ENCODE measurements around the gene BRD7.

BRD7 gene

DNA sequence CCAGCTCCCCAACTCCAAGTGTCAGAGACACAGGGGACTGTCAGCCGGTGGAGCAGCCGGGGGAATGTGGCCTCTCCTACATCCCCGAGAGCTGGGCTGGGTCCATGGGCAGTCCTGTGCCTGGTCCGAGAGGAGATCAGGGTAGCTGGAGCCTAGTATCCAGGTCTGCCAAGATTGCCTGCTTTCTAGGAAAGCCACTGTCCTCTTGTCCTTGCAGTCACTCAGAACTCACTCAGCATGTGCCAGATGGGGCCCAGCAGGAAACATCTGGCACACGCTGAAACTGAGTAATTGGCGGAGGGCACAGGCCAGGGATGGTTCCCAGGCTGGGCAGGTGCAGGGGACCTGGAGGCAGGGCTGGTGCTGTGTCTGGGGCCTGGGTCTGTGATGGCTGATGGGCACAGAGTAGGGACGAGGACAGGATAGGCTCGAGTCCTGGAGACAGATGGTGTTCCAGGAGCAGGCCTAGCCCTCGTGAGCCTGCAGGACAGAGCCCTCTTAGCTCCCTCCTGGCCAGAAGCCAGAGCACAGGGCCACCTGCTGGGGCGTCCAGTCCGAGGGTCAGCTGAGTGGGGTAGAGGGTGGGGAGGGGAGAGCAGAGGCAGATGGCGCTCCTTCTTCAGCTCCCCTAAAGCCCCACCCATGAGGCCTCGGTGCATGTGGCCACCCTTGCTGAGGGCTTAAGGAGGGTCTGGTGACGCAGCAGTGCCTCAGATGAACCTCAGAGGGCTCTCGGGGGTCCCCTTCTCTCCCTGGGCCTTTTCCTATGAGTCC lies 71.3 kb downstream of the BRD7 start:
- no peak overlapping the region for H3K4me2 ChIP-seq (ENCODE audit: low read depth, low read length)
- no peak overlapping the region for H3K4me3 ChIP-seq (ENCODE audit: low read length)

DNA sequence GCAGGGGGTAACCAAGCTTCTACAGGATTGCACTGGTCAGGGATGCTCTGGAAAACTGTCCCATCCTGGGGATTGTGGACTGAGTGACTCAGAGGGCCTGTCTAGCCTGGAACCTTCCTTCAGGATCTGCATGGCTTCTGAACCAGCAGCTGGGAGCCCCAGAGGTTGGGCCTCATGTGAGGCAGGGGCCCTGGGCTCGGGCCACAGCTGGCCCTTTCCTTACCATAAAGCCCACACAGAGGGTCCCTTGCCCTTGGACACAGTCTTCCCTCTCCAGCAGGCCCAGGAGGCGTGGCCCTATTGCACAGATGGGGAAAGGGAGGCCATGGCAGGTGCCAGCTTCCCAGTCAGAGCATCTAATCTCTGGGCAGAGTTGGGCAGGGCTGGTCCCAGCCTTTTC lies 72.0 kb downstream of the BRD7 start:
- Histone ChIP-seq H3K27me3 (replicated peaks; ENCODE audit: insufficient read depth, low read length) (no peaks in the 10 kb centered on the region), H3K4me1 (ENCODE audit: low read length) (no peaks in the 10 kb centered on the region), H3K4me3 (ENCODE audit: low read length) (no peak overlapping the region), H3K9me2 (replicated peaks; ENCODE audit: insufficient read depth, low read length) (no peaks in the 10 kb centered on the region), H3K9ac (ENCODE audit: low read length) (no peak overlapping the region), H3K4me2 (ENCODE audit: low read depth, low read length) (no peak overlapping the region), H3K27ac (ENCODE audit: low read length) (no peak overlapping the region), H4K20me1 (ENCODE audit: insufficient read depth, low read length) (no peaks in the 10 kb centered on the region), H3F3A (ENCODE audit: insufficient read depth, low read length) (no peaks in the 10 kb centered on the region), H2AFZ (ENCODE audit: low read length) (no peak overlapping the region), H3K79me2 (ENCODE audit: low read length) (no peaks in the 10 kb centered on the region), H3K36me3 (replicated peaks; ENCODE audit: insufficient read depth, low read length) (no peaks in the 10 kb centered on the region), H3K9me3 (replicated peaks; ENCODE audit: insufficient read depth, low read length) (no peaks in the 10 kb centered on the region)
- DNase-seq: no peak
- no peak for TF ChIP-seq EZH2phosphoT487 (IDR thresholded peaks at IDR 0.05; ENCODE audit: low read length)
- TF ChIP-seq, protein P1, sequence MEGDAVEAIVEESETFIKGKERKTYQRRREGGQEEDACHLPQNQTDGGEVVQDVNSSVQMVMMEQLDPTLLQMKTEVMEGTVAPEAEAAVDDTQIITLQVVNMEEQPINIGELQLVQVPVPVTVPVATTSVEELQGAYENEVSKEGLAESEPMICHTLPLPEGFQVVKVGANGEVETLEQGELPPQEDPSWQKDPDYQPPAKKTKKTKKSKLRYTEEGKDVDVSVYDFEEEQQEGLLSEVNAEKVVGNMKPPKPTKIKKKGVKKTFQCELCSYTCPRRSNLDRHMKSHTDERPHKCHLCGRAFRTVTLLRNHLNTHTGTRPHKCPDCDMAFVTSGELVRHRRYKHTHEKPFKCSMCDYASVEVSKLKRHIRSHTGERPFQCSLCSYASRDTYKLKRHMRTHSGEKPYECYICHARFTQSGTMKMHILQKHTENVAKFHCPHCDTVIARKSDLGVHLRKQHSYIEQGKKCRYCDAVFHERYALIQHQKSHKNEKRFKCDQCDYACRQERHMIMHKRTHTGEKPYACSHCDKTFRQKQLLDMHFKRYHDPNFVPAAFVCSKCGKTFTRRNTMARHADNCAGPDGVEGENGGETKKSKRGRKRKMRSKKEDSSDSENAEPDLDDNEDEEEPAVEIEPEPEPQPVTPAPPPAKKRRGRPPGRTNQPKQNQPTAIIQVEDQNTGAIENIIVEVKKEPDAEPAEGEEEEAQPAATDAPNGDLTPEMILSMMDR (IDR thresholded peaks at IDR 0.05; ENCODE audit: low read length): no peak
- TF ChIP-seq EZH2 (optimal IDR thresholded peaks at IDR 0.05; ENCODE audit: low read depth, low read length): no peak

More for the DNA sequence above, 71.3 kb downstream of the BRD7 start:
- Histone ChIP-seq H3K79me2 (ENCODE audit: low read length) (no peaks in the 10 kb centered on the region), H3K27ac (ENCODE audit: low read length) (no peak overlapping the region), H3K4me1 (ENCODE audit: low read length) (no peaks in the 10 kb centered on the region), H4K20me1 (ENCODE audit: insufficient read depth, low read length) (no peaks in the 10 kb centered on the region), H3K36me3 (replicated peaks; ENCODE audit: insufficient read depth, low read length) (no peaks in the 10 kb centered on the region), H3K9me2 (replicated peaks; ENCODE audit: insufficient read depth, low read length) (no peaks in the 10 kb centered on the region), H3K9me3 (replicated peaks; ENCODE audit: insufficient read depth, low read length) (no peaks in the 10 kb centered on the region), H3K9ac (ENCODE audit: low read length) (no peak overlapping the region), H2AFZ (ENCODE audit: low read length) (no peak overlapping the region), H3F3A (ENCODE audit: insufficient read depth, low read length) (no peaks in the 10 kb centered on the region), H3K27me3 (replicated peaks; ENCODE audit: insufficient read depth, low read length) (no peaks in the 10 kb centered on the region)
- TF ChIP-seq EZH2phosphoT487 (IDR thresholded peaks at IDR 0.05; ENCODE audit: low read length): no peak
- TF ChIP-seq EZH2 (optimal IDR thresholded peaks at IDR 0.05; ENCODE audit: low read depth, low read length): no peak
- TF ChIP-seq, protein P1 (IDR thresholded peaks at IDR 0.05; ENCODE audit: low read length): no peak
- no peak for DNase-seq

DNA sequence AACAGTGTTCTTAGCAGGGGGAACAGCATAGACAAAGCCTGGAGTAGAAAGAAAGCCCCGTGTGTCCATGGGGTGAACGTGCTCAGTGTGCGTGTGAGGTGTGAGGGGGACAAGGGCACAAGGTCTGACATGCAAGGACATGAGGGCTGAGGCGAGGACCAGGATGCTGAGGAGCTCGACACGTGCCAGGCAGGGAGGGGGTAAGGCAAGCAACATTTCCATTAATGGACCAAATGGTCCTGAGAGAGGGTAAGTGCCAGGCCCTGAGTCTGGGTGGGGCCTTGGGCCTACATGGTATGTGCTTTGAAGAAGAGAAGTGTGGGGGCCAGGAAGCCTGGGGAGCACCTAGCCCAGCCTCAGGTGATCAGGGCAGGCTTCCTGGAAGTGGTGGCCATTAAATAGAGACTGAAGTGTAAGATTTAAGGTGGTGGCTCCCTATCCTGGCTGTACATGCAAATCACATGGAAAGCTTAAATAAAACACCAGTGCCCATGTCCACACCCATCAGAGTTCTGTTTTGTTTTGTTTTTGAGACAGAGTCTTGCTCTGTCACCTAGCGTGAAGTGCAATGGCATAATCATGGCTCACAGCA lies 73.2 kb downstream of the BRD7 start:
- no peaks in the 10 kb centered on the region for H3K4me1 ChIP-seq (ENCODE audit: low read length)
- H2AFZ ChIP-seq (ENCODE audit: low read length): no peak overlapping the region
- H3K4me3 ChIP-seq (ENCODE audit: low read length): no peak overlapping the region
- H3K27me3 ChIP-seq (replicated peaks; ENCODE audit: insufficient read depth, low read length): no peaks in the 10 kb centered on the region
- H3K9me3 ChIP-seq (replicated peaks; ENCODE audit: insufficient read depth, low read length): no peaks in the 10 kb centered on the region
- H3K9ac ChIP-seq (ENCODE audit: low read length): no peak overlapping the region
- no peaks in the 10 kb centered on the region for H4K20me1 ChIP-seq (ENCODE audit: insufficient read depth, low read length)
- TF ChIP-seq, protein P1 (IDR thresholded peaks at IDR 0.05; ENCODE audit: low read length): no peak
- TF ChIP-seq EZH2phosphoT487 (IDR thresholded peaks at IDR 0.05; ENCODE audit: low read length): no peak
- no peak for TF ChIP-seq EZH2 (optimal IDR thresholded peaks at IDR 0.05; ENCODE audit: low read depth, low read length)
- no peak overlapping the region for H3K27ac ChIP-seq (ENCODE audit: low read length)
- H3K79me2 ChIP-seq (ENCODE audit: low read length): peaks cover 4% of the 10 kb centered on the region
- no peaks in the 10 kb centered on the region for H3K9me2 ChIP-seq (replicated peaks; ENCODE audit: insufficient read depth, low read length)
- no peaks in the 10 kb centered on the region for H3K36me3 ChIP-seq (replicated peaks; ENCODE audit: insufficient read depth, low read length)
- no peak overlapping the region for H3K4me2 ChIP-seq (ENCODE audit: low read depth, low read length)
- no peaks in the 10 kb centered on the region for H3F3A ChIP-seq (ENCODE audit: insufficient read depth, low read length)
- no peak for DNase-seq

Measured in MM.1S (cell line).